Measurements from ENCODE around the gene ETFA.
A peak's percentile ranks its signal among the peaks of the same experiment; 100 is the strongest.

The ETFA gene

GRCh38 chr15:76340198-76340802 is 29.0 kb upstream of the ETFA start:
- DNase-seq (ENCODE audit: low spot score): peak; percentile 73

GRCh38 chr15:76339305-76340197 is 28.3 kb upstream of the ETFA start:
- DNase-seq (ENCODE audit: low spot score): peak; percentile 68

GRCh38 chr15:76338486-76339304 is 27.4 kb upstream of the ETFA start:
- no peak for DNase-seq (ENCODE audit: low spot score)

DNA sequence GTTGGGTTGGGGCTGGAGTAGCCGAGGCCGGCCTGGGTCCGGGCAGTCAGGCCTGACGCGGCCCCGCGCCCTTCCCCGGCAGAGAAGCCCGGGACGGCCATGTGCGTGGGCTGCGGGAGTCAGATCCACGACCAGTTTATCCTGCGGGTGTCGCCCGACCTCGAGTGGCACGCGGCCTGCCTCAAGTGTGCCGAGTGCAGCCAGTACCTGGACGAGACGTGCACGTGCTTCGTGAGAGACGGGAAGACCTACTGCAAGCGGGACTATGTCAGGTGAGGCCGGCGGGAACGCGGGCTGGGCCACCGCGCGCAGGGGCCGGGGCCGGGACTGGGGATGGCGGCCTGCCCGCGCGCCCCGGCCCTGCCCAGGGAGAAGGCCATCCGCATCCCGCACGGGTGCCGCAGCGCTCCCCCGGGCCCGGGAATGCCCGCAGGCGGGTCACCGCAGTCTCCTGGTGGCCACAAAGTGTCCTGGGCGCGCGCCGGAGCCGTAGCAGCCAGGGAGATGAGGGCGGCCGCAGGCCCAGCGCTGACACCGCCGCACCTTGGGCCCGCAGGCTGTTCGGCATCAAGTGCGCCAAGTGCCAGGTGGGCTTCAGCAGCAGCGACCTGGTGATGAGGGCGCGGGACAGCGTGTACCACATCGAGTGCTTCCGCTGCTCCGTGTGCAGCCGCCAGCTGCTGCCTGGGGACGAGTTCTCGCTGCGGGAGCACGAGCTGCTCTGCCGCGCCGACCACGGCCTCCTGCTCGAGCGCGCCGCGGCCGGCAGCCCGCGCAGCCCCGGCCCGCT is 26.6 kb upstream of the ETFA start:
- DNase-seq (ENCODE audit: low spot score): no peak

DNA sequence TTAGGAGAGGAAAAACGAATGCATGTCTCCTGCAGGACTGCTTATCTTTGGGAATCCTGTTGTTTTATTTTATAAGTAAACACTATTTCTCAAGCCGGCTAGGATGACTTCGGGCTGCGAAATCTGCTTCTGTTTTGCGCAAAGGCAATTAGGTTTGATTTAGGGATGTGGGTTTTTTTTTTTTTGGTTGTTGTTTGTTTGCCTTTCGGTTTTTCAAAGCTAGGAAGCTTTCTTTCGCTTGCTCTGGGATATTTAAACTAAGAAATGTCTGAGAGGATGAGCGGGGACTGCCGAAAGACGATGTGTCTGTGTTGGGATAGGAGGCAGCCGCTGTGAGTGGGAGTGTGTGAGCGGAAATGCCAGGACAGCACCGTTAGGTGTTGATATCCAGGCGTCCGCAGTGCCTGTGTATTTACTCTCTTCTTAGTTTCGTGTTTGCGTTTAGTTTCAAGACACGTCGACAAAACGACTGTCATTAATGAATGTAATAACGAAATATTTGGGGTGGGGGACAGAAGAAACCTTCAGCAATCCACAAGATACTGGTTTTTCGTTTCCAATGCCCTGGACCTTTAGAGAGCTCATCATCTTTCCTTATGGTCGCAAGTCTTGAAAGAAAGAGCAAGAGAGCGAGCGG is 25.9 kb upstream of the ETFA start:
- DNase-seq (ENCODE audit: low spot score): no peak

DNA sequence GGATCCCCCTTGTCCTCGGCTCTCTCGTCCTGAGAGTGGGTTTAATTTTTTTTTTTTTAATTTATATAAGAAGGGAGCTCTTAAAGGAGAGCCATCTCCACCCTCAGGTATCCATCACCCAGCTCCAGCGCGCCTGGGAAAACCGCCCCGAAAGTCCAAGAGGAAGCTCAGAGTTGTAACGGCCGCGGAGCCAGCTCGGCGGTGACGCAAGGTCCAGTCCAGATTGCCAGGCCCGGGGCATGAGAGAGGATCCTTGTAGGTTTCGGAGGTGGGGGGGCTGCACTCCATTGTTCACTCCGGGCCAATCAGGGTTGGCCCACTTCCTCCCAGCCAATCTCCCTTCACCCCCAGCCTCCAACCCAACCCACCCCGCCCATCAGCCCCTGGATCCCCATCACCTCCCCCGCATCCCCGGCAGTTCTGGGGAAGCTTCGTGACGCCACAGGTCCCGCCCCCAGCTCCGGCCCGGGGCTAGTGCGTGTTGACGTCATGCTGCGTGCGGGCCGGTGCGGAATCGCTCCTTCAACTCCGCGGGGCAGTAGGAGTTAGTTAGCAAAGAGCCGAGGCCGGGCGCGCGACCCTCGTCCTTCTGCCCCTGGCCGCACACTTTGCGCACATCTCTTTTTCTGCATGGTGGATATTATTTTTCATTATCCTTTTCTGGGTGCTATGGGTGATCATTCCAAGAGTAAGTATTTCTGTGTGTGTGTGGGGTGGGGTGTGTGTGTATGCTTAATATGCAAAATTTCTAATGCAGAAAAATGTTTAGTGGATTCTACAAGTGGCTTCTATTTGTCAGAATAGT is 25.2 kb upstream of the ETFA start, which contains the start of gene ISL2:
Gene ISL2 (plus strand): TSS at position 520 of the 805 bp plus-strand sequence. CDS start 111 bp downstream, at position 631.
- peak; percentile 92 for DNase-seq (ENCODE audit: low spot score)

DNA sequence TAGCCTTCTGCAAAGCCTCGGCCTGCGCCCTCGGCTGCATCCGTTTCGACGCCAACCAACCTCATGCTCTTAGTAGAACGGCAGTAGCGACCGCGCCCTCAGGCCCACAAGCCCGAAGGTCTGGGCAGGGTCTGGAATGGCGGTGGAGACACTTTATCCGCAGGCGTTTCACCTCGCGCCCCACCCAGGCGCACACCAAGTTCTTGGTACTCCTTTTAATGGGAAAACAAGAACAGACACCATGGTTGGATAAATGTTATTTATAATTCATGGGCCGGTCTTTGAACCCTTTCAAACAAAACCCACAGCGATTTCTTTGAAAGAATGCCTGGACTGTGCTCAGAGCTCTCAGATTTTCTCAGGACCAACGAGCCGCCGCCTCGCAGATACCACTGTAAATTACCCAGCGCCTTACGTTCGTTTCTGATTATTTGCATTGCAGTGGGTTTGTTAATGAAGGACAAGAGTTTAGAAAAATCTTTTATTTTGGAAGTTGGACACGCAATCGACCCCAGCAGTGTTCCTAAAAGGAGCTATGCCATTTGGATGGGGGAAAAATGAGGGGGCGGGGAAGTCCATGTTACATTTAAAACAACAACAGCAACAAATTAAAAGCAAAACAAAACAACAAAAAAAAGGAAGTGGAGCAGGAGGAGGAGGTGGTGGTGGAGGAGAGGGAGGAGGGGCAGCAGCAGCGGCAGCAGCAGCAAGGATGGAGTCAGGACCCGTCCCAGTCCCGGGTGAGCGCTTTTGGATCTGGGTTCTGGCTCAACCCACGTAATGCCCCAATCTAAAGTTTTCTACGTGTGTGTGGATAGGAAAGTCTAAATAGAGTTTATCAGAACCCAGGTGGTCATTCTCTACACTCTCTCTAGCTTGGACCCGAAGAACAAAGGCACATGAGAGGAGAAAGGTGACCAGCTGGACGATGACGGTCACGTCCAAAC is 24.3 kb upstream of the ETFA start:
- DNase-seq (ENCODE audit: low spot score): peak; percentile 58

GRCh38 chr15:76334438-76335306 is 23.4 kb upstream of the ETFA start:
- peak; percentile 36 for DNase-seq (ENCODE audit: low spot score)

- DNase-seq (ENCODE audit: low spot score): peak; percentile 53
These were observed 22.6 kb upstream of the ETFA start for GRCh38 chr15:76333720-76334437.

GRCh38 chr15:76333309-76333708 is 22.0 kb upstream of the ETFA start:
- peak; percentile 38 for DNase-seq (ENCODE audit: low spot score)

- peak; percentile 35 for DNase-seq (ENCODE audit: low spot score)
These were observed 21.5 kb upstream of the ETFA start for GRCh38 chr15:76332796-76333195.

- DNase-seq (ENCODE audit: low spot score): no peak
These were observed 18.9 kb upstream of the ETFA start for GRCh38 chr15:76330080-76330680.

DNA sequence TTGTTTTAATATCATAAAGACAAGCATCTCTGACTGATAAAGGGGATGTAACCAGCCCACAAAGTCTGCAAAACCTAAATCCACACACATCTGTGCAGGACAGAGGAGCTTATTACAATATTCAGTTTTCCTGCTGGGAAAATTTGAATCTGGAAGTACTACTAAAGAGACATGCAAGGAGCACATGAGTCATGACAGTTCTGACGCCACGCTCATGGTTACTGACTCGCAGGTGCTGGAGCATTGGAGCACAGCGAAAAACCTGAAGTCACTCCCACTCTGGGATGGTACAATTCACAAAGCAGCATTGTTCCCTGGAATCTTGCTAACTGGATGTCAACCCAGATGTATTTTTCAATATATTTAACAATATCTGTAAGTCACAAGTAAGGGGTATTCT is 17.7 kb upstream of the ETFA start:
- DNase-seq (ENCODE audit: low spot score): no peak

DNA sequence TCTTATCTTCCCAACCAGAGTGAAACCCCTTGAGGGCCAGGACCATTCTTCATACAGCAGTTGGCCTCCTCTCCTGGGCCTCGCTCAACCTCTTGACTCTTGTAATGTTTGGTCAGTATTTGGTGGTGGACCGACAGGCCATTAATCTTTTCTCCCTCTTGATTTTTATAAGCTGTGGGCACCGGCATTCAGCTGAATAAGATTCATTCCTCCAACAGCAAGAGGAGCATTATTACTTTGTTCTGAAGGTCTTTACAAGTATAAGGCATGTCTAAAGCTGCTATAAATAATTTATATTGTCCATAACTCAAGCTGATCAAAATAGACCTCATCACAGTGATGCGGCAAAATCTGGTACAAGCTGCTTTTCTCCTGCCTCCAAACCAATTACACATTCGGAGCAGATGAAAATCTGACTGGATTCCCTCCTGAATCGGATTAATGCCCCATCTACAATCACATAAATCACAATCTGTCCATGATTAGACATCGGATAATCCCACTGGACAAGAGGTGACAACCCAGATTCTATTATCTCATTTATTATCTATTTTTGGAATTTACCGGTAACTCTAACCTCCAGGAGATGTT is 16.9 kb upstream of the ETFA start:
- DNase-seq (ENCODE audit: low spot score): no peak

DNA sequence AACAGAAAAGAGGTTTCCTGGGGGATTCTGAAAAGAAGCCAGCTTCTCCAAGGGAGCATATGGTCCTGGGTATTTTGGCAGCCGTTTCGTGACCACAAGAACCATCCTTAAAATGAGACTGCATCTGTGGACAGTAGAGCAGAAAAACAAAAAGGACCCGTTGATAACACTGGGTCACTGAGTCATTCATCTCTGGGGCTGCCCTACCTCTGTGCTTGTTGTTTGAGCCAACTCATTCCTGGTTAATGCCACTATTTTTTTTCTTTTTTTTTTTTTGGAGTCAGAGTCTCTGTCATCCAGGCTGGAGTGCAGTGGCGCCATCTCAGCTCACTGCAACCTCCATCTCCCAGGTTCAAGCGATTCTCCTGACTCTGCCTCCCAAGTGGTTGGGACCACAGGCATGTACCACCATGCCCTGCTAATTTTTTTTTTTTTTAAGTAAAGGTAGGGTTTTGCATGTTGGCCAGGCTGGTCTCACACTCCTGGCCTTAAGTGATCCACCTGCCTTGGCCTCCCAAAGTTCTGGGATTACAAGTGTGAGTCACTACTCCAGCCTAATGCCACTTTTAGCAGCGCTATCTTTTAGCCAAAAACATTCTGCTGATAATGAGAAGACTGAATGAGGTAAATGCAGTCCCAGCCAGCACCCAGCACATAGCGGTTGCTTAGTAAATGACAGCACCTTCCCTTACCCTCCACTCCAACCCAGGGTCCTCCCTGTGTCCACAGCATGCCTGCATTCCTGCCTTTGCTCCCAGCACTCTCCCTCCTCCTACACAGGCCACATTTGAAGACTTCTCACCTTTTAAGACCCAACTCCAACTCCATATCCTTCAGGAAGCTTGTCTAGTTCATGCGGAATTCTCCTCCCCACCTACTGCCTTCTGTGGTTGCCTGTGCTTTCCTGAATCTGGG is 16.2 kb upstream of the ETFA start:
- no peak for DNase-seq (ENCODE audit: low spot score)

- no peak for DNase-seq (ENCODE audit: low spot score)
These were observed 14.4 kb upstream of the ETFA start for GRCh38 chr15:76325704-76326103.

Measured in ecto neural progenitor cell (in vitro differentiated cells).